IMR-90 (cell line): Measurements from ENCODE around the gene TSSC4.

Source experiments
- CTCF ChIP-seq: conservative IDR thresholded peaks from 2 replicates; pipeline ENCODE4 v1.5.1; 2012; ENCODE audit warnings: mild to moderate bottlenecking, low read depth, low read length, improper control_type of control experiment
- FOS ChIP-seq: fragments of 150-350 bp; IDR thresholded peaks from 2 replicates; pipeline ENCODE4 v1.6.1; 2016; ENCODE audit warnings: low read depth, low read length
- POLR2A ChIP-seq: IDR thresholded peaks from 2 replicates; pipeline ENCODE4 v1.6.1; 2012; ENCODE audit warnings: mild to moderate bottlenecking, low read depth, low read length
- RFX5 ChIP-seq: IDR thresholded peaks from 2 replicates; pipeline ENCODE4 v1.8.0; 2012; ENCODE audit warnings: low read depth, mild to moderate bottlenecking, low read length, moderate library complexity

- TF ChIP-seq CTCF (no peak), POLR2A (no peak), FOS (no peak), RFX5 (no peak)
These were observed 8.1 kb downstream of the TSSC4 start for GRCh38 chr11:2408671-2409070.
